ENCODE data around the gene LIN54. TPM values are rescaled to one million over a fixed set of nuclear protein-coding genes. Genes with fewer than 3 reads are reported as not detected.

LIN54 gene
- total RNA-seq, 4 donors from 2014 or later: 4.8 to 18.2 (median 9.2) TPM

- TF ChIP-seq EP300 (IDR thresholded peaks at IDR 0.05; ENCODE audit: low read depth) (no peak), POLR2A (IDR thresholded peaks at IDR 0.05) (no peak), POLR2AphosphoS5 (IDR thresholded peaks at IDR 0.05) (no peak)
- intact Hi-C loops (cut with DNase I; ENCODE audit: low total_unique reads): no loop called here
- 82 to 97% methylated on average over 3 of the region's 3 CpGs for WGBS, 2 donors (ENCODE audit: low coverage in 1 of 2)
- Histone ChIP-seq H3K4me1 (peaks cover 0 to 5% (median 3%) of the 10 kb centered on the region in 4 donors), H3K9me3 (no peaks in the 10 kb centered on the region), H3K36me3 (peaks cover 0 to 6% (median 2%) of the 10 kb centered on the region in 4 donors), H3K27me3 (no peaks in the 10 kb centered on the region), H3K4me3 (no peak overlapping the region), H3K27ac (no peak overlapping the region)
- in situ Hi-C loops (cut with MboI; ENCODE audit: low pct_ligation_motif_present in 1 of 4, low pct_unique_long_range_greater_than_20kb in 1 of 4, low sequenced_read_pairs in 3 of 4): loop anchor here in 1 of 4 donors (25.0 kb wide), 1 partner anchor 356 kb away; no protein-coding TSS in a partner anchor
- no peak for DNase-seq
Measured at GRCh38 chr4:82906469-82906868, 104.2 kb downstream of the LIN54 start.

- intact Hi-C loops (cut with DNase I; ENCODE audit: low total_unique reads) (no loop called here), in situ Hi-C loops (cut with MboI; ENCODE audit: low pct_ligation_motif_present in 1 of 4, low pct_unique_long_range_greater_than_20kb in 1 of 4, low sequenced_read_pairs in 3 of 4) (loop anchor here in 1 of 4 donors (25.0 kb wide), 1 partner anchor 357 kb away; no protein-coding TSS in a partner anchor)
- no peaks in the 10 kb centered on the region for H3K27me3 ChIP-seq
- H3K36me3 ChIP-seq: peaks cover 0 to 6% (median 2%) of the 10 kb centered on the region in 4 donors
- peaks cover 0 to 5% (median 3%) of the 10 kb centered on the region in 4 donors for H3K4me1 ChIP-seq
- H3K4me3 ChIP-seq: no peak overlapping the region
- 68 to 84% methylated on average over 2 of the region's 2 CpGs for WGBS, 2 donors (ENCODE audit: low coverage in 1 of 2)
- no peaks in the 10 kb centered on the region for H3K9me3 ChIP-seq
- no peak for DNase-seq
- H3K27ac ChIP-seq: no peak overlapping the region
- TF ChIP-seq POLR2AphosphoS5 (IDR thresholded peaks at IDR 0.05) (no peak), EP300 (IDR thresholded peaks at IDR 0.05; ENCODE audit: low read depth) (no peak), POLR2A (IDR thresholded peaks at IDR 0.05) (no peak), CTCF (IDR thresholded peaks at IDR 0.05) (no peak)
Measured at GRCh38 chr4:82905205-82905604, 105.4 kb downstream of the LIN54 start.

- Histone ChIP-seq H3K27ac (no peak overlapping the region), H3K36me3 (peaks cover 0 to 6% (median 2%) of the 10 kb centered on the region in 4 donors)
Measured at GRCh38 chr4:82903737-82904136, 106.9 kb downstream of the LIN54 start.

GRCh38 chr4:82901183-82901718 lies 109.4 kb downstream of the LIN54 start:
- TF ChIP-seq POLR2AphosphoS5 (IDR thresholded peaks at IDR 0.05) (no peak), EP300 (IDR thresholded peaks at IDR 0.05; ENCODE audit: low read depth) (no peak), POLR2A (IDR thresholded peaks at IDR 0.05) (no peak), CTCF (IDR thresholded peaks at IDR 0.05) (no peak)
- Histone ChIP-seq H3K27me3 (no peaks in the 10 kb centered on the region), H3K4me3 (peak overlapping the region; percentile 57 to 82 (median 65)), H3K9me3 (no peaks in the 10 kb centered on the region), H3K4me1 (peaks cover 15 to 30% (median 22%) of the 10 kb centered on the region in 4 donors), H3K27ac (peak overlapping the region; percentile 95 to 99 (median 98)), H3K36me3 (peaks cover 0 to 8% (median 0%) of the 10 kb centered on the region in 4 donors)
- WGBS, 2 donors (ENCODE audit: low coverage in 1 of 2): 0% methylated on average over 8 of the region's 8 CpGs; no CpG with 5 or more reads in 1 of the 2 donors
- intact Hi-C loops (cut with DNase I; ENCODE audit: low total_unique reads): loop anchor here (5.0 kb wide), 1 partner anchor 111 kb away; the partner anchor contains the start of gene LIN54
- DNase-seq: no peak
- in situ Hi-C loops (cut with MboI; ENCODE audit: low pct_ligation_motif_present in 1 of 4, low pct_unique_long_range_greater_than_20kb in 1 of 4, low sequenced_read_pairs in 3 of 4): loop anchor here in 1 of 4 donors (25.0 kb wide), 1 partner anchor 361 kb away; no protein-coding TSS in a partner anchor

More at GRCh38 chr4:82903737-82904136, 106.9 kb downstream of the LIN54 start:
- WGBS, 2 donors (ENCODE audit: low coverage in 1 of 2): 89 to 94% methylated on average over 1 to 5 of the region's 5 CpGs
- no peak for DNase-seq
- Histone ChIP-seq H3K27me3 (no peaks in the 10 kb centered on the region), H3K4me3 (no peak overlapping the region), H3K9me3 (no peaks in the 10 kb centered on the region), H3K4me1 (peaks cover 4 to 14% (median 9%) of the 10 kb centered on the region in 4 donors)
- TF ChIP-seq CTCF (IDR thresholded peaks at IDR 0.05) (no peak), EP300 (IDR thresholded peaks at IDR 0.05; ENCODE audit: low read depth) (no peak), POLR2AphosphoS5 (IDR thresholded peaks at IDR 0.05) (no peak), POLR2A (IDR thresholded peaks at IDR 0.05) (no peak)
- in situ Hi-C loops (cut with MboI; ENCODE audit: low pct_ligation_motif_present in 1 of 4, low pct_unique_long_range_greater_than_20kb in 1 of 4, low sequenced_read_pairs in 3 of 4) (loop anchor here in 1 of 4 donors (25.0 kb wide), 1 partner anchor 359 kb away; no protein-coding TSS in a partner anchor), intact Hi-C loops (cut with DNase I; ENCODE audit: low total_unique reads) (loop anchor here (5.0 kb wide), 1 partner anchor 109 kb away; the partner anchor contains the start of gene LIN54)
